Lung microvascular endothelial cell (primary cell): ENCODE measurements around the gene PRICKLE2. TPM values are rescaled to one million over a fixed set of nuclear protein-coding genes. Genes with fewer than 3 reads are reported as not detected.

Experiments
- DNase-seq, 2 donors: peaks; one replicate each; pipeline versions ENCODE4 v3.0.0 to v3.0.0-alpha.2; 2010; ENCODE audit warnings: low read depth in 2 of 2
- total RNA-seq: library from RNA; depleted of rRNA; stranded (reverse); fragments of >200 nt; gene quantifications from 2 replicates; pipeline ENCODE4 v1.2.1, GENCODE V29; 2014

Gene PRICKLE2
- total RNA-seq, 1 donor from 2014 or later: 1.6 TPM

DNA sequence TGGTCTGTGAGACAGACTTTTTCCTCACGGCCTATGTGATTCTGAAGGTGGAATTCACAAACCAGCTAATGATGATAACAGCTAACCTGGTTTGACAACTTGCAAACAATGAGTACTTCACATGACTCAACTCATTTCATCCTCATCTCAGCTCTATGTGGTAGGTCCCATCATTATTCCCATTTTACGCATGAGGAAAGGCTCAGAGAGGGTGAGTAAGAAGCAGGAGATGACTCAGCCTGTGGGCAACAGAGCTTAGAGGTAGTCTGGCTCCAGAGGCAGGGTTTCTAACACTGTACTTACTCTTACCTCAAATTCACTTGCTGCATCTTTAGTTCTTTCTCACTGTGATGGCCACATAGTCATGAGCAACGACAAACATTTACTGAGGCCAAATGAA lies 176.1 kb downstream of the PRICKLE2 start:
- peak in 1 of 2 donors; percentile 47 for DNase-seq

DNA sequence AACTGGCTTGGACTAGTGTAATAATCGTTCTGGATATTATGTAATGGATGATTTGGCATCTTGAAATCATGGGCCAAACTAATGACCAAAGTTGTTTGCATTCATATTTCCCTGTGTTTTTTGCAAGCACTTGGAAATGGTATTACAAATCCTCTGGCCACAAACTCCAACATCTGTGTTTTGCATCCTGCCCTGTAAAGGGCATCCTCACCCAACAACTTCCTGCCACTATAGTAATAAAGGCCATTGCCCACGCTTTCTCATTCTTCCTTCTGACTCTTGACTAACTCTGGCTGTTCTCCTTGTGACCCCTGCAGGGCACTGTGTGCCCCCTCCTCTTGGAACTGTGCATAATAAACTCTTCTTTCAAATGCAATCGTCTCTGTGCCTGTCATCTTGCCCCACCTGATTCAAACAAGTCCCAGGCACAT lies 176.6 kb downstream of the PRICKLE2 start:
- peak in 1 of 2 donors; percentile 31 for DNase-seq

DNA sequence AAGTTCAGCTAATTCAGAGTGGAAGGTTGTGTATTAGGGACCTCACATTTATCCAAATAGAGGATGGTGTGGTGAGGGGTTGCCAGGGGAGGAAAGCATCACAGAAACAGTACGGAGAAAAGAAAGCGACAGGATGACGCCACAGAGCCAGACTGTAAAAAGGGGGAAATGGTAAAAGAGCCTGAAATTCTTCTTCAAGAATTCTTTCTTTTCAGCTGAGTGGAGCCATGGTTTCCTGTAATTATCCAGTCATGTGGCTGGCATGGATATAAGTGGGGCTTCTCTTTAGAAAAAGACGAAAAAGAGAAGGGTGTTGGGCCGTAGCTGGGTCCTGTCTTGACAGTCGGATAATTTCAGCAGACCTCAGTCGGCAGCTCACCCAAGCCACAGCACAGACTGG lies 177.5 kb downstream of the PRICKLE2 start:
- DNase-seq: no peak

DNA sequence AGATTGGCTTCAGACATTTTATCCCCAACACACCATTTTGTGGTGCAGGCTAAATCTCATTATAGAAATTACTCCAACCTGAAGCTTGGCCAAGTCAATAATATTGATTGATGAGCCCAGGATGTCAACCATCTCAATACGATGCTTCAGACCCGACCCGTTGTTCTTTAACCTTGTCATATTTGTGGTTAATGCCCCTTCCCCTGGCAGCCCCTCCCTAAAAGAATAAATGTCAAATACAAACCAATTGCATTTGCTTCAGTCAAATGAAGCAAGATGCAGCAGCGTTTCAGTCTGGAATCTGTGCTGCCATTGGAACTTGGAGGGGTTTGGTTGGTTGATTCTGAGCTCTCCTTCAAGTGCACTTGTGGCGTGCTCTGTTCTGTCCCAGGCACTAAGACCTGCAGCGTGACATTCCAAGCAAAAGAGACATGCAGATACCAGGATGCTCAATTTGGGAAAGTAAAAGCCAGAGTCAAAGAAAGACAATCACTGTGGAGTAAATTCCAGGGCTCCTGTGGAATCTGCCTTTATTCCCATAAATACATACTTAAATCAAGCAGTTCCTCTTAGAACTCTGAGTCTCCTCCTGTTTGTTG lies 178.2 kb downstream of the PRICKLE2 start:
- DNase-seq: no peak

DNA sequence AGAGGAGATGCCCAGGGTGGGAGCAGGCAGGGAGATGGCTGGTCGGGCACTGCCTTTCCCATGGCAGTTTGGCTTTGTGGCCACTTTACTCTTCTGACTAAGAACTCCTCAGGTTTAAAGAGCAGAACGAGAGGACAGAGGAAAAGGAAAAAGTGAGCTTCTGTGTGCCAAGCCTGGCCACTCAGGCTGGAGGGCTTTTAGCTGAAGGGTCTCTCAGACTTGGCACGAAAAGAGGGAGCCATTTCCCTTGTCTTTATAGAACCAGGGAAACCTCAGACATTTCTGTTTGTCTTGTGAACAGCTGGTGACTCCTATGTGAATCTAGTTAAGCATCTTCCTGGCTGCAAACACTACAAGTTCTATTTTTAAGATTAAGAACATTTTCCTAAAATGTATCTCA lies 178.7 kb downstream of the PRICKLE2 start:
- DNase-seq: no peak

DNA sequence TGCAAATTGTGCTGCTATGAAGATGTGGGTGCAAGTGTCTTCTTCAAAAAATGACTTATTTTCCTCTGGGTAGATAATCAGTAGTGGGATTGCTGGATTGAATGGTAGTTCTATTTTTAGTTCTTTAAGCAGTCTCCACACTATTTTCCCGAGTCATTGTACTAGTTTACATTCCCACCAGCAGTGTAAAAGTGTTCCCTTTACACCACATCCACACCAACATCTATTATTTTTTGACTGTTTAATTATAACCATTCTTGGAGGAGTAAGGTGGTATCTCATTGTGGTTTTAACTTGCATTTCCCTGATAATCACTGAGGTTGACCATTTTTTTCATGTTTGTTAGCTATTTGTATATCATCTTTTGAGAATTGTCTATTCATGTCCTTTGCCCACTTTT lies 182.3 kb downstream of the PRICKLE2 start:
- no peak for DNase-seq

Other genes with a start within 250 kb of the PRICKLE2 start
- 80.6 and 81.5 TPM in 2 replicates for gene PSMD6, start 202.0 kb downstream of the PRICKLE2 start, total RNA-seq